HepG2 (cell line): ENCODE measurements around the gene SLC6A17. TPM values are rescaled to one million over a fixed set of nuclear protein-coding genes. Genes with fewer than 3 reads are reported as not detected.

ENCODE experiments used
- ATAC-seq: fragments of 200-7000 bp; cut with Tn5 transposase; 3 replicates; pipeline ENCODE4 v1.9.1; 2020; ENCODE audit warnings: mild to moderate bottlenecking, moderate library complexity
- BruUV-seq: library from RNA; stranded (reverse); fragments of 400-500 nt; replicated peaks from 2 replicates; lab custom pipeline; 2021; lab: Mats Ljungman, UMichigan
- CTCF ChIA-PET: fragments of 300-600 bp; formaldehyde crosslinking; extraction: SDS; loops from one replicate; lab custom pipeline; 2021; ENCODE audit warnings: low total read pairs, inconsistent platforms, low intra/inter-chr PET ratio; lab: Yijun Ruan, JAX
- POLR2A ChIA-PET: fragments of 350-600 bp; sonication (Branson Sonifier 250); formaldehyde crosslinking; loops from one replicate; lab custom pipeline; 2020; ENCODE audit warnings: antibody characterized with exemption, inconsistent platforms; lab: Yijun Ruan, JAX
- DNase-seq: peaks from one replicate; pipeline ENCODE4 v3.0.0-alpha.2; 2015; ENCODE audit warnings: low spot score
- FAIRE-seq: peaks from 3 replicates; lab custom pipeline; 2011; peaks lifted over from hg19 to GRCh38; lab: Jason Lieb, UNC
- H2AFZ ChIP-seq: one replicate; pipeline ENCODE4 v1.6.1; 2011; ENCODE audit warnings: low read length, inconsistent platforms
- H3K27ac ChIP-seq: fragments of 300-600 bp; 3 replicates; pipeline ENCODE4 v1.8.0; 2011; ENCODE audit warnings: mixed run types, mild to moderate bottlenecking, mixed read lengths, low read length, inconsistent platforms; ENCODE audit not compliant: insufficient read depth; ENCODE audit errors: extremely low read length
- H3K27me3 ChIP-seq, 2 experiments: fragments of 200-600 bp in 1 of 2; 2 replicates in 1 of 2; 3 replicates in 1 of 2; pipeline versions ENCODE4 v1.6.0 to v1.8.0; 2011; ENCODE audit warnings: low read length in 2 of 2, mild to moderate bottlenecking in 2 of 2, moderate library complexity in 2 of 2, inconsistent platforms in 1 of 2; ENCODE audit not compliant: insufficient read depth in 2 of 2, control insufficient read depth in 1 of 2
- H3K36me3 ChIP-seq, 2 experiments: fragments of 200-600 bp in 1 of 2; replicated peaks in 1 of 2; 2 replicates in 1 of 2; 3 replicates in 1 of 2; pipeline versions ENCODE4 v1.5.1 to v1.8.0; 2011; ENCODE audit warnings: low read length in 2 of 2, inconsistent platforms in 1 of 2; ENCODE audit not compliant: insufficient read depth in 2 of 2, control insufficient read depth in 1 of 2
- H3K4me1 ChIP-seq: 2 replicates; pipeline ENCODE4 v1.5.1; 2012; ENCODE audit warnings: low read length, inconsistent platforms; ENCODE audit not compliant: insufficient read depth
- H3K4me2 ChIP-seq: 2 replicates; pipeline ENCODE4 v1.6.0; 2011; ENCODE audit warnings: low read depth, low read length, inconsistent platforms
- H3K4me3 ChIP-seq, 3 experiments: fragments of 200-600 bp in 1 of 3; sonication (generic), shearing (Covaris generic) in 1 of 3; replicated peaks in 1 of 3; 2 replicates each; pipeline ENCODE4 v1.5.1; 2011 to 2016; ENCODE audit warnings: low read length in 3 of 3, inconsistent platforms in 2 of 3, low read depth in 2 of 3, mild to moderate bottlenecking in 2 of 3, control low read depth in 1 of 3, mixed read lengths in 1 of 3; ENCODE audit not compliant: insufficient read depth in 1 of 3
- H3K79me2 ChIP-seq: one replicate; pipeline ENCODE4 v1.6.1; 2011; ENCODE audit warnings: low read length, inconsistent platforms; ENCODE audit not compliant: insufficient read depth
- H3K9ac ChIP-seq: 2 replicates; pipeline ENCODE4 v1.6.0; 2011; ENCODE audit warnings: mild to moderate bottlenecking, low read depth, low read length, inconsistent platforms; ENCODE audit not compliant: insufficient read depth
- H3K9me3 ChIP-seq: 2 replicates; pipeline ENCODE4 v1.5.1; 2012; ENCODE audit warnings: mild to moderate bottlenecking, low read length
- H4K20me1 ChIP-seq: 2 replicates; pipeline ENCODE4 v1.6.0; 2011; ENCODE audit warnings: inconsistent platforms, mild to moderate bottlenecking, low read length, moderate library complexity; ENCODE audit not compliant: insufficient read depth
- KDM6A ChIP-seq: IDR thresholded peaks from 2 replicates; pipeline ENCODE4 v1.6.1; 2016; ENCODE audit warnings: low read depth
- MIER2 ChIP-seq: IDR thresholded peaks from 2 replicates; pipeline ENCODE4 v1.6.1; 2016; ENCODE audit warnings: missing biosample characterization, missing genetic modification reagents
- TGIF2 ChIP-seq: IDR thresholded peaks from 2 replicates; pipeline ENCODE4 v1.6.1; 2016; ENCODE audit warnings: control low read depth, missing compliant biosample characterization
- TP53 ChIP-seq: sonication (generic); formaldehyde crosslinking; conservative IDR thresholded peaks from 2 replicates; pipeline ENCODE4 v1.4.0; 2020; ENCODE audit warnings: missing genetic modification reagents
- ZBTB43 ChIP-seq: sonication (generic); formaldehyde crosslinking; conservative IDR thresholded peaks from 2 replicates; pipeline ENCODE4 v1.4.0; 2020; ENCODE audit warnings: missing genetic modification reagents
- ZNF235 ChIP-seq: sonication (generic); formaldehyde crosslinking; IDR thresholded peaks from 2 replicates; pipeline ENCODE4 v1.8.1; 2023; ENCODE audit warnings: mild to moderate bottlenecking, missing genetic modification reagents, borderline replicate concordance
- ZNF282 ChIP-seq: fragments of 450-650 bp; IDR thresholded peaks from 2 replicates; pipeline ENCODE4 v1.6.1; 2018; ENCODE audit not compliant: partially characterized antibody
- ZNF350 ChIP-seq: sonication (generic); formaldehyde crosslinking; IDR thresholded peaks from 2 replicates; pipeline ENCODE4 v1.4.0; 2020; ENCODE audit warnings: mild to moderate bottlenecking, low read depth, missing genetic modification reagents, borderline replicate concordance
- ZNF549 ChIP-seq: sonication (generic); formaldehyde crosslinking; IDR thresholded peaks from 2 replicates; pipeline ENCODE4 v1.5.0; 2020; ENCODE audit warnings: missing genetic modification reagents
- ZSCAN22 ChIP-seq: sonication (generic); formaldehyde crosslinking; IDR thresholded peaks from 2 replicates; pipeline ENCODE4 v1.4.0; 2020; ENCODE audit warnings: mild to moderate bottlenecking, missing genetic modification reagents
- WGBS: methylation state at CpG from one replicate; pipeline ENCODE4 v1.1.6; 2017; ENCODE audit warnings: low lambda C conversion rate; 5-methylcytosine and 5-hydroxymethylcytosine counted together
- in situ Hi-C: cut with HindIII; loops from 2 replicates; pipeline ENCODE4 v1.10.0; 2017; ENCODE audit warnings: low pct_unique_long_range_greater_than_20kb; ENCODE audit not compliant: extremely low pct_ligation_motif_present
- intact Hi-C: fragments of 100-400 bp; cut with micrococcal nuclease; formaldehyde crosslinking; loops from one replicate; pipeline ENCODE4 v1.10.0; 2022; ENCODE audit not compliant: unreplicated experiment
- polyA plus RNA-seq, 8 experiments: library from polyadenylated mRNA; depleted of rRNA in 3 of 8; stranded (reverse) in 7 of 8; unstranded in 1 of 8; fragments of >200 nt; fragmentation: Illumina TruSeq in 4 of 8; extraction: Trizol in 4 of 8; gene quantifications; 2 replicates each; pipeline versions ENCODE4 v1.2.1 to v1.2.3, GENCODE V29; 2011 to 2016; ENCODE audit warnings: low read depth in 4 of 8, missing spikeins in 1 of 8, mixed read lengths in 1 of 8; ENCODE audit not compliant: insufficient read depth in 1 of 8
- total RNA-seq, 5 experiments: library from RNA; depleted of rRNA; stranded (reverse); fragments of >200 nt; fragmentation: Illumina TruSeq; extraction: Trizol; gene quantifications; 2 replicates each; pipeline ENCODE4 v1.2.3, GENCODE V29; 2016; ENCODE audit warnings: low read depth in 1 of 5
- TF ChIP-seq, protein P1 (sequence below), 2 experiments: IDR thresholded peaks; 2 replicates each; pipeline ENCODE4 v1.6.1; 2011 to 2012; ENCODE audit warnings: low read length in 2 of 2, borderline replicate concordance in 1 of 2, low read depth in 1 of 2, mild to moderate bottlenecking in 1 of 2, moderate library complexity in 1 of 2
- TF ChIP-seq, protein P2 (sequence below): IDR thresholded peaks from 2 replicates; pipeline ENCODE4 v1.6.1; 2016; ENCODE audit warnings: low read depth
- TF ChIP-seq, protein P3 (sequence below): sonication (generic); formaldehyde crosslinking; conservative IDR thresholded peaks from 2 replicates; pipeline ENCODE4 v1.4.0; 2020; ENCODE audit warnings: missing genetic modification reagents

SLC6A17 gene
- total and polyA plus RNA-seq, 2 of the 13 experiments (the other 11 are each of a cell fraction or from before 2014, with no cell fraction given), result not detected

DNA sequence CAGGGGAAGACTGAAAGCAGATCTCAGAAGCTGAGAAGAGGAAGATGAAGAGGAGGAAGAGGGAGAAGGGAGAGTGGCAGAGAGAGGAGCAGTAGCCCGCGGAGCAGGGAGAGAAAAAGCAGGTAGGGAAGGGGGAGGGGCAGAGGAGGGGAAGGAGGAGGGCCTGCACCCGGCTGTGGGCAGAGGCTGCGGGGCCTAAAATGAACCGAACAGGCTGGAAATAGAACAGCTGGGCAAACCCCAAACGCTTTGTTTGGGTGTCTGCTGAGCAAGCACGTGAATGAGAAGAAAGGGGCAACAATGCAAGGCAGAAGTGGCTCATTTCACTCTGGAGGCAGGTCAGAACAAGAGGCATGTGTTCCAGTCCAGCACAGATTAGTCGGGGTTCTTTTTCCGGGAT, 93.3 kb downstream of the SLC6A17 start:
- H3K36me3 ChIP-seq, result no peaks in the 10 kb centered on the region
- in situ Hi-C loops (no loop called here), intact Hi-C loops (no loop called here)
- H2AFZ ChIP-seq, result no peak overlapping the region
- FAIRE-seq, result no peak
- no peak for ATAC-seq
- ChIA-PET CTCF (no interaction called here), POLR2A (no interaction called here)
- H4K20me1 ChIP-seq, result no peaks in the 10 kb centered on the region
- 5% methylated on average over 9 of the region's 9 CpGs for WGBS
- BruUV-seq, result no TSS peak
- no peak overlapping the region for H3K4me2 ChIP-seq
- H3K4me1 ChIP-seq, result no peaks in the 10 kb centered on the region
- no peak overlapping the region for H3K4me3 ChIP-seq
- DNase-seq, result no peak
- H3K27ac ChIP-seq, result no peak overlapping the region
- H3K27me3 ChIP-seq, result peaks cover 5 to 43% of the 10 kb centered on the region in 2 experiments; a peak in 3 of 5 replicates
- H3K9ac ChIP-seq, result no peak overlapping the region
- H3K79me2 ChIP-seq, result no peaks in the 10 kb centered on the region
- no peaks in the 10 kb centered on the region for H3K9me3 ChIP-seq
- TF ChIP-seq KDM6A (CRISPR knock-in tag), result no peak
- TF ChIP-seq, protein P1, sequence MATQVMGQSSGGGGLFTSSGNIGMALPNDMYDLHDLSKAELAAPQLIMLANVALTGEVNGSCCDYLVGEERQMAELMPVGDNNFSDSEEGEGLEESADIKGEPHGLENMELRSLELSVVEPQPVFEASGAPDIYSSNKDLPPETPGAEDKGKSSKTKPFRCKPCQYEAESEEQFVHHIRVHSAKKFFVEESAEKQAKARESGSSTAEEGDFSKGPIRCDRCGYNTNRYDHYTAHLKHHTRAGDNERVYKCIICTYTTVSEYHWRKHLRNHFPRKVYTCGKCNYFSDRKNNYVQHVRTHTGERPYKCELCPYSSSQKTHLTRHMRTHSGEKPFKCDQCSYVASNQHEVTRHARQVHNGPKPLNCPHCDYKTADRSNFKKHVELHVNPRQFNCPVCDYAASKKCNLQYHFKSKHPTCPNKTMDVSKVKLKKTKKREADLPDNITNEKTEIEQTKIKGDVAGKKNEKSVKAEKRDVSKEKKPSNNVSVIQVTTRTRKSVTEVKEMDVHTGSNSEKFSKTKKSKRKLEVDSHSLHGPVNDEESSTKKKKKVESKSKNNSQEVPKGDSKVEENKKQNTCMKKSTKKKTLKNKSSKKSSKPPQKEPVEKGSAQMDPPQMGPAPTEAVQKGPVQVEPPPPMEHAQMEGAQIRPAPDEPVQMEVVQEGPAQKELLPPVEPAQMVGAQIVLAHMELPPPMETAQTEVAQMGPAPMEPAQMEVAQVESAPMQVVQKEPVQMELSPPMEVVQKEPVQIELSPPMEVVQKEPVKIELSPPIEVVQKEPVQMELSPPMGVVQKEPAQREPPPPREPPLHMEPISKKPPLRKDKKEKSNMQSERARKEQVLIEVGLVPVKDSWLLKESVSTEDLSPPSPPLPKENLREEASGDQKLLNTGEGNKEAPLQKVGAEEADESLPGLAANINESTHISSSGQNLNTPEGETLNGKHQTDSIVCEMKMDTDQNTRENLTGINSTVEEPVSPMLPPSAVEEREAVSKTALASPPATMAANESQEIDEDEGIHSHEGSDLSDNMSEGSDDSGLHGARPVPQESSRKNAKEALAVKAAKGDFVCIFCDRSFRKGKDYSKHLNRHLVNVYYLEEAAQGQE (IDR thresholded peaks at IDR 0.05; ENCODE audit: borderline replicate concordance in 1 of 2, low read depth in 1 of 2, low read length in 2 of 2), result no peak
- TF ChIP-seq, protein P2, sequence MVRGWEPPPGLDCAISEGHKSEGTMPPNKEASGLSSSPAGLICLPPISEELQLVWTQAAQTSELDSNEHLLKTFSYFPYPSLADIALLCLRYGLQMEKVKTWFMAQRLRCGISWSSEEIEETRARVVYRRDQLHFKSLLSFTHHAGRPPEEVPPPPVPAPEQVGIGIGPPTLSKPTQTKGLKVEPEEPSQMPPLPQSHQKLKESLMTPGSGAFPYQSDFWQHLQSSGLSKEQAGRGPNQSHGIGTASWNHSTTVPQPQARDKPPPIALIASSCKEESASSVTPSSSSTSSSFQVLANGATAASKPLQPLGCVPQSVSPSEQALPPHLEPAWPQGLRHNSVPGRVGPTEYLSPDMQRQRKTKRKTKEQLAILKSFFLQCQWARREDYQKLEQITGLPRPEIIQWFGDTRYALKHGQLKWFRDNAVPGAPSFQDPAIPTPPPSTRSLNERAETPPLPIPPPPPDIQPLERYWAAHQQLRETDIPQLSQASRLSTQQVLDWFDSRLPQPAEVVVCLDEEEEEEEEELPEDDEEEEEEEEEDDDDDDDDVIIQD (CRISPR knock-in tag), result no peak
- TF ChIP-seq ZSCAN22 (CRISPR knock-in tag), result no peak
- TF ChIP-seq ZNF549 (CRISPR knock-in tag), result no peak
- TF ChIP-seq ZNF282, result no peak
- no peak for TF ChIP-seq ZBTB43
- TF ChIP-seq ZNF235, result no peak
- no peak for TF ChIP-seq MIER2 (CRISPR knock-in tag)
- no peak for TF ChIP-seq ZNF350 (CRISPR knock-in tag)
- TF ChIP-seq TGIF2 (CRISPR knock-in tag), result no peak
- no peak for TF ChIP-seq TP53
- TF ChIP-seq, protein P3, sequence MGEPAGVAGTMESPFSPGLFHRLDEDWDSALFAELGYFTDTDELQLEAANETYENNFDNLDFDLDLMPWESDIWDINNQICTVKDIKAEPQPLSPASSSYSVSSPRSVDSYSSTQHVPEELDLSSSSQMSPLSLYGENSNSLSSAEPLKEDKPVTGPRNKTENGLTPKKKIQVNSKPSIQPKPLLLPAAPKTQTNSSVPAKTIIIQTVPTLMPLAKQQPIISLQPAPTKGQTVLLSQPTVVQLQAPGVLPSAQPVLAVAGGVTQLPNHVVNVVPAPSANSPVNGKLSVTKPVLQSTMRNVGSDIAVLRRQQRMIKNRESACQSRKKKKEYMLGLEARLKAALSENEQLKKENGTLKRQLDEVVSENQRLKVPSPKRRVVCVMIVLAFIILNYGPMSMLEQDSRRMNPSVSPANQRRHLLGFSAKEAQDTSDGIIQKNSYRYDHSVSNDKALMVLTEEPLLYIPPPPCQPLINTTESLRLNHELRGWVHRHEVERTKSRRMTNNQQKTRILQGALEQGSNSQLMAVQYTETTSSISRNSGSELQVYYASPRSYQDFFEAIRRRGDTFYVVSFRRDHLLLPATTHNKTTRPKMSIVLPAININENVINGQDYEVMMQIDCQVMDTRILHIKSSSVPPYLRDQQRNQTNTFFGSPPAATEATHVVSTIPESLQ (CRISPR knock-in tag), result no peak
